GM23338 (cell line): ENCODE results near the gene RIOX2. TPM values are rescaled to one million over a fixed set of nuclear protein-coding genes. Genes with fewer than 3 reads are reported as not detected.

Experiments
- ATAC-seq: fragments of 200-7000 bp; cut with Tn5 transposase; 3 replicates; pipeline ENCODE4 v1.9.1; 2020
- DNase-seq: peaks from one replicate; pipeline ENCODE4 v3.0.0-alpha.2; 2015; ENCODE audit warnings: low spot score
- H2AFZ ChIP-seq: fragments of 200-600 bp; sonication (generic); 2 replicates; pipeline ENCODE4 v1.8.0; 2016; ENCODE audit warnings: antibody characterized with exemption, mild to moderate bottlenecking, moderate library complexity
- H3F3A ChIP-seq: fragments of 200-600 bp; sonication (generic); replicated peaks from 2 replicates; pipeline ENCODE4 v1.8.0; 2017; ENCODE audit warnings: antibody characterized with exemption, mixed run types, low read depth
- H3K27ac ChIP-seq: fragments of 200-600 bp; sonication (generic); 2 replicates; pipeline ENCODE4 v1.6.1; 2016; ENCODE audit warnings: low read depth
- H3K27me3 ChIP-seq: fragments of 200-600 bp; sonication (generic); 2 replicates; pipeline ENCODE4 v1.8.0; 2016; ENCODE audit warnings: mild to moderate bottlenecking, mixed run types, moderate library complexity; ENCODE audit not compliant: insufficient read depth
- H3K36me3 ChIP-seq: fragments of 200-600 bp; sonication (generic); 2 replicates; pipeline ENCODE4 v1.8.0; 2016; ENCODE audit warnings: mild to moderate bottlenecking; ENCODE audit not compliant: insufficient read depth
- H3K4me1 ChIP-seq: fragments of 200-600 bp; sonication (generic); 2 replicates; pipeline ENCODE4 v1.8.0; 2016; ENCODE audit warnings: mild to moderate bottlenecking, moderate library complexity; ENCODE audit not compliant: insufficient read depth
- H3K4me2 ChIP-seq: fragments of 200-600 bp; sonication (generic); 2 replicates; pipeline ENCODE4 v1.7.1; 2017; ENCODE audit warnings: mixed run types
- H3K4me3 ChIP-seq: fragments of 200-600 bp; sonication (generic); 2 replicates; pipeline ENCODE4 v1.6.1; 2016; ENCODE audit warnings: mixed run types
- H3K79me2 ChIP-seq: fragments of 200-600 bp; sonication (generic); replicated peaks from 2 replicates; pipeline ENCODE4 v1.8.0; 2017; ENCODE audit warnings: mild to moderate bottlenecking; ENCODE audit not compliant: insufficient read depth
- H3K9me2 ChIP-seq: fragments of 200-600 bp; sonication (generic); 2 replicates; pipeline ENCODE4 v1.8.0; 2017; ENCODE audit not compliant: insufficient read depth
- H4K20me1 ChIP-seq: fragments of 200-600 bp; sonication (generic); replicated peaks from 2 replicates; pipeline ENCODE4 v1.8.0; 2017; ENCODE audit warnings: mild to moderate bottlenecking; ENCODE audit not compliant: insufficient read depth
- H3K27ac Mint-ChIP-seq: 2 replicates; pipeline ENCODE4 v1.8.0; 2020; ENCODE audit warnings: inconsistent platforms, mild to moderate bottlenecking, moderate library complexity, mixed read lengths
- H3K27me3 Mint-ChIP-seq: 3 replicates; pipeline ENCODE4 v1.8.0; 2022; ENCODE audit warnings: low read depth, mild to moderate bottlenecking, moderate library complexity, mixed read lengths, inconsistent platforms; ENCODE audit not compliant: insufficient read depth, poor library complexity
- H3K36me3 Mint-ChIP-seq: 3 replicates; pipeline ENCODE4 v1.8.0; 2021; ENCODE audit warnings: low read depth, mild to moderate bottlenecking, inconsistent platforms, moderate library complexity, mixed read lengths
- H3K4me1 Mint-ChIP-seq: 3 replicates; pipeline ENCODE4 v1.8.0; 2020; ENCODE audit warnings: mild to moderate bottlenecking, inconsistent platforms, mixed read lengths
- H3K4me3 Mint-ChIP-seq: 3 replicates; pipeline ENCODE4 v1.8.0; 2021; ENCODE audit warnings: moderate library complexity, mild to moderate bottlenecking, inconsistent platforms, mixed read lengths
- H3K9me3 Mint-ChIP-seq: 3 replicates; pipeline ENCODE4 v1.8.0; 2020; ENCODE audit warnings: moderate library complexity, mild to moderate bottlenecking, inconsistent platforms, mixed read lengths
- CREB1 ChIP-seq: fragments of 250-450 bp; sonication (Bioruptor Pico); IDR thresholded peaks from 2 replicates; pipeline ENCODE4 v1.5.0; 2020; ENCODE audit warnings: low read depth, mild to moderate bottlenecking, moderate library complexity
- STAT1 ChIP-seq: IDR thresholded peaks from one replicate; pipeline ENCODE4 v1.6.1; 2016; ENCODE audit warnings: antibody characterized with exemption; ENCODE audit not compliant: unreplicated experiment
- ZNF114 ChIP-seq: fragments of 250-450 bp; sonication (Bioruptor Pico); IDR thresholded peaks from 2 replicates; pipeline ENCODE4 v1.5.0; 2020; ENCODE audit warnings: mild to moderate bottlenecking, moderate library complexity
- polyA plus RNA-seq: library from polyadenylated mRNA; unstranded; fragments of >200 nt; fragmentation: Nextera tagmentation; extraction: Ambion mirVana; gene quantifications from 2 replicates; pipeline ENCODE4 v1.2.1, GENCODE V29; 2016
- total RNA-seq: library from RNA; depleted of rRNA; stranded (reverse); fragments of >200 nt; shearing (Covaris generic); gene quantifications from 2 replicates; pipeline ENCODE4 v1.2.3, GENCODE V29; 2014
- TF ChIP-seq, protein P1 (sequence below): fragments of 250-450 bp; sonication (Bioruptor Pico); IDR thresholded peaks from 2 replicates; pipeline ENCODE4 v1.5.0; 2020; ENCODE audit warnings: mild to moderate bottlenecking, moderate library complexity
- TF ChIP-seq, protein P2 (sequence below), 2 experiments: fragments of 200-600 bp in 1 of 2; sonication (generic) in 1 of 2; conservative IDR thresholded peaks; 2 replicates each; pipeline versions ENCODE4 v1.5.1 to v1.6.1; 2016 to 2017; ENCODE audit warnings: antibody characterized with exemption in 2 of 2, low read depth in 2 of 2, mild to moderate bottlenecking in 2 of 2, moderate library complexity in 1 of 2
- TF ChIP-seq, protein P3 (sequence below): IDR thresholded peaks from 2 replicates; pipeline ENCODE4 v1.6.1; 2016; ENCODE audit warnings: antibody characterized with exemption

The RIOX2 gene
- total and polyA plus RNA-seq, 2 experiments from 2014 or later = 9.0 to 10.7 TPM

DNA sequence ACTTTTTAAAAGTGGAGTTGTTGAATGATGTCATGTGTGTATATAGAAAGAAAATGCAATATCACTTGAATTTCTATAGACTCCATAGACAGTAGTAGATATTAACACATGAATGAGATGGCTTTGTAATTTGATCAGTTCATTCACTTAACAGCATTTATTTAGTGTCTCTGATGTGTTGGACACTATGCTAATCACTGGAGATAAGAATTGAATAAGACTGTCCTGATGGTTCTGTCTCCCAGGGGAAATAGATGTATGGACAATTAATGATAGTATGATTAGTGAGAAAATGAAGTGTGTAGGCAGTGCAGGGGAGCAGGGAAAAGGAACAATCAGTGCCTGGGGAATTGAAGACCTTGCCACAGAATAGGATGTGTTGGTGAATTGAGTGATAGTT is 72.9 kb downstream of the RIOX2 start:
- H3K4me1 Mint-ChIP-seq = peaks cover 30% of the 10 kb centered on the region; the same call in 2 of the 3 replicates
- no peaks in the 10 kb centered on the region for H3K27me3 Mint-ChIP-seq
- no peak for TF ChIP-seq STAT1
- TF ChIP-seq, protein P1, sequence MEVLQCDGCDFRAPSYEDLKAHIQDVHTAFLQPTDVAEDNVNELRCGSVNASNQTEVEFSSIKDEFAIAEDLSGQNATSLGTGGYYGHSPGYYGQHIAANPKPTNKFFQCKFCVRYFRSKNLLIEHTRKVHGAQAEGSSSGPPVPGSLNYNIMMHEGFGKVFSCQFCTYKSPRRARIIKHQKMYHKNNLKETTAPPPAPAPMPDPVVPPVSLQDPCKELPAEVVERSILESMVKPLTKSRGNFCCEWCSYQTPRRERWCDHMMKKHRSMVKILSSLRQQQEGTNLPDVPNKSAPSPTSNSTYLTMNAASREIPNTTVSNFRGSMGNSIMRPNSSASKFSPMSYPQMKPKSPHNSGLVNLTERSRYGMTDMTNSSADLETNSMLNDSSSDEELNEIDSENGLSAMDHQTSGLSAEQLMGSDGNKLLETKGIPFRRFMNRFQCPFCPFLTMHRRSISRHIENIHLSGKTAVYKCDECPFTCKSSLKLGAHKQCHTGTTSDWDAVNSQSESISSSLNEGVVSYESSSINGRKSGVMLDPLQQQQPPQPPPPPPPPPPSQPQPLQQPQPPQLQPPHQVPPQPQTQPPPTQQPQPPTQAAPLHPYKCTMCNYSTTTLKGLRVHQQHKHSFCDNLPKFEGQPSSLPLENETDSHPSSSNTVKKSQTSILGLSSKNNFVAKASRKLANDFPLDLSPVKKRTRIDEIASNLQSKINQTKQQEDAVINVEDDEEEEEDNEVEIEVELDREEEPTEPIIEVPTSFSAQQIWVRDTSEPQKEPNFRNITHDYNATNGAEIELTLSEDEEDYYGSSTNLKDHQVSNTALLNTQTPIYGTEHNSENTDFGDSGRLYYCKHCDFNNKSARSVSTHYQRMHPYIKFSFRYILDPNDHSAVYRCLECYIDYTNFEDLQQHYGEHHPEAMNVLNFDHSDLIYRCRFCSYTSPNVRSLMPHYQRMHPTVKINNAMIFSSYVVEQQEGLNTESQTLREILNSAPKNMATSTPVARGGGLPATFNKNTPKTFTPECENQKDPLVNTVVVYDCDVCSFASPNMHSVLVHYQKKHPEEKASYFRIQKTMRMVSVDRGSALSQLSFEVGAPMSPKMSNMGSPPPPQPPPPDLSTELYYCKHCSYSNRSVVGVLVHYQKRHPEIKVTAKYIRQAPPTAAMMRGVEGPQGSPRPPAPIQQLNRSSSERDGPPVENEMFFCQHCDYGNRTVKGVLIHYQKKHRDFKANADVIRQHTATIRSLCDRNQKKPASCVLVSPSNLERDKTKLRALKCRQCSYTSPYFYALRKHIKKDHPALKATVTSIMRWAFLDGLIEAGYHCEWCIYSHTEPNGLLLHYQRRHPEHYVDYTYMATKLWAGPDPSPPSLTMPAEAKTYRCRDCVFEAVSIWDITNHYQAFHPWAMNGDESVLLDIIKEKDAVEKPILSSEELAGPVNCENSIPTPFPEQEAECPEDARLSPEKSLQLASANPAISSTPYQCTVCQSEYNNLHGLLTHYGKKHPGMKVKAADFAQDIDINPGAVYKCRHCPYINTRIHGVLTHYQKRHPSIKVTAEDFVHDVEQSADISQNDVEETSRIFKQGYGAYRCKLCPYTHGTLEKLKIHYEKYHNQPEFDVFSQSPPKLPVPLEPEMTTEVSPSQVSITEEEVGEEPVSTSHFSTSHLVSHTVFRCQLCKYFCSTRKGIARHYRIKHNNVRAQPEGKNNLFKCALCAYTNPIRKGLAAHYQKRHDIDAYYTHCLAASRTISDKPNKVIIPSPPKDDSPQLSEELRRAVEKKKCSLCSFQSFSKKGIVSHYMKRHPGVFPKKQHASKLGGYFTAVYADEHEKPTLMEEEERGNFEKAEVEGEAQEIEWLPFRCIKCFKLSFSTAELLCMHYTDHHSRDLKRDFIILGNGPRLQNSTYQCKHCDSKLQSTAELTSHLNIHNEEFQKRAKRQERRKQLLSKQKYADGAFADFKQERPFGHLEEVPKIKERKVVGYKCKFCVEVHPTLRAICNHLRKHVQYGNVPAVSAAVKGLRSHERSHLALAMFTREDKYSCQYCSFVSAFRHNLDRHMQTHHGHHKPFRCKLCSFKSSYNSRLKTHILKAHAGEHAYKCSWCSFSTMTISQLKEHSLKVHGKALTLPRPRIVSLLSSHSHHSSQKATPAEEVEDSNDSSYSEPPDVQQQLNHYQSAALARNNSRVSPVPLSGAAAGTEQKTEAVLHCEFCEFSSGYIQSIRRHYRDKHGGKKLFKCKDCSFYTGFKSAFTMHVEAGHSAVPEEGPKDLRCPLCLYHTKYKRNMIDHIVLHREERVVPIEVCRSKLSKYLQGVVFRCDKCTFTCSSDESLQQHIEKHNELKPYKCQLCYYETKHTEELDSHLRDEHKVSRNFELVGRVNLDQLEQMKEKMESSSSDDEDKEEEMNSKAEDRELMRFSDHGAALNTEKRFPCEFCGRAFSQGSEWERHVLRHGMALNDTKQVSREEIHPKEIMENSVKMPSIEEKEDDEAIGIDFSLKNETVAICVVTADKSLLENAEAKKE (CRISPR knock-in tag) = no peak
- TF ChIP-seq ZNF114 = no peak
- Histone ChIP-seq H3K4me2 (no peak overlapping the region), H3K4me3 (no peak overlapping the region), H3K36me3 (no peaks in the 10 kb centered on the region), H3F3A (no peaks in the 10 kb centered on the region), H3K27me3 (no peaks in the 10 kb centered on the region), H3K27ac (no peak overlapping the region), H3K4me1 (peaks cover 20% of the 10 kb centered on the region), H3K9me2 (no peaks in the 10 kb centered on the region), H4K20me1 (no peaks in the 10 kb centered on the region), H2AFZ (no peak overlapping the region), H3K79me2 (no peaks in the 10 kb centered on the region)
- no peak overlapping the region for H3K27ac Mint-ChIP-seq
- H3K9me3 Mint-ChIP-seq = no peaks in the 10 kb centered on the region
- peaks cover under 1% of the 10 kb centered on the region; the same call in 1 of the 3 replicates for H3K36me3 Mint-ChIP-seq
- no peak for DNase-seq
- H3K4me3 Mint-ChIP-seq = no peak overlapping the region
- no peak for ATAC-seq

DNA sequence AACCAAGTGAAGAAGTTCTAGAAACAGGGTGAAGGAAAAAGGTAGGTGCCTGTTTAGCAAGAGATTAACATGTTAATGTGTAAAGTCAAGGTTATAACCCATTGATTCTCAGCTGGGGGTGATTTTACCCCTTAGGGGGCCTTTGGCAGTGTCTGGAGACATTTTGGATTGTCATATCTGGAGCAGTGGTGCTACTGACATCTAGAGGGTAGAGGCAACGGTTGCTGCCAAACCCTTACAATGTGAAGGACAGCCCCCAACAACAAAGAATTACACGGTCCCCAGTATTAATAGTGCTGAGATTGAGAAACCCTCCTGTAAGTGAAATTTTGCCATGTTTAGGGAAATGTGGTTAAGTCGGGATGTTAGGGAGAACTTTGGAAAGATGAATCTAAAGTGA is 75.7 kb downstream of the RIOX2 start:
- H3K79me2 ChIP-seq = no peaks in the 10 kb centered on the region
- Mint-ChIP-seq H3K27me3 (no peaks in the 10 kb centered on the region), H3K27ac (peak overlapping the region; percentile 4; the same call in 1 of the 2 replicates), H3K4me1 (peaks cover 30% of the 10 kb centered on the region; the same call in 2 of the 3 replicates), H3K4me3 (0 out of 3 replicates have a peak overlapping the region, but pooled peaks have one; percentile 4), H3K36me3 (no peaks in the 10 kb centered on the region), H3K9me3 (no peaks in the 10 kb centered on the region)
- H3K36me3 ChIP-seq = no peaks in the 10 kb centered on the region
- no peak overlapping the region for H2AFZ ChIP-seq
- ATAC-seq (peak; percentile 70), DNase-seq (peak; percentile 10)
- no peaks in the 10 kb centered on the region for H4K20me1 ChIP-seq
- H3K9me2 ChIP-seq = no peaks in the 10 kb centered on the region
- no peaks in the 10 kb centered on the region for H3F3A ChIP-seq
- H3K27me3 ChIP-seq = no peaks in the 10 kb centered on the region
- peaks cover 23% of the 10 kb centered on the region for H3K4me1 ChIP-seq
- no peak overlapping the region for H3K27ac ChIP-seq
- H3K4me2 ChIP-seq = peak overlapping the region; percentile 33
- 0 out of 2 replicates have a peak overlapping the region, but pooled peaks have one; percentile 5 for H3K4me3 ChIP-seq
- no peak for TF ChIP-seq STAT1
- TF ChIP-seq, protein P2, sequence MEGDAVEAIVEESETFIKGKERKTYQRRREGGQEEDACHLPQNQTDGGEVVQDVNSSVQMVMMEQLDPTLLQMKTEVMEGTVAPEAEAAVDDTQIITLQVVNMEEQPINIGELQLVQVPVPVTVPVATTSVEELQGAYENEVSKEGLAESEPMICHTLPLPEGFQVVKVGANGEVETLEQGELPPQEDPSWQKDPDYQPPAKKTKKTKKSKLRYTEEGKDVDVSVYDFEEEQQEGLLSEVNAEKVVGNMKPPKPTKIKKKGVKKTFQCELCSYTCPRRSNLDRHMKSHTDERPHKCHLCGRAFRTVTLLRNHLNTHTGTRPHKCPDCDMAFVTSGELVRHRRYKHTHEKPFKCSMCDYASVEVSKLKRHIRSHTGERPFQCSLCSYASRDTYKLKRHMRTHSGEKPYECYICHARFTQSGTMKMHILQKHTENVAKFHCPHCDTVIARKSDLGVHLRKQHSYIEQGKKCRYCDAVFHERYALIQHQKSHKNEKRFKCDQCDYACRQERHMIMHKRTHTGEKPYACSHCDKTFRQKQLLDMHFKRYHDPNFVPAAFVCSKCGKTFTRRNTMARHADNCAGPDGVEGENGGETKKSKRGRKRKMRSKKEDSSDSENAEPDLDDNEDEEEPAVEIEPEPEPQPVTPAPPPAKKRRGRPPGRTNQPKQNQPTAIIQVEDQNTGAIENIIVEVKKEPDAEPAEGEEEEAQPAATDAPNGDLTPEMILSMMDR (conservative IDR thresholded peaks at IDR 0.05; ENCODE audit: low read depth in 2 of 2) = peak in 1 of 2 experiments; percentile 33; a peak in 3 of 4 replicates
- TF ChIP-seq, protein P3, sequence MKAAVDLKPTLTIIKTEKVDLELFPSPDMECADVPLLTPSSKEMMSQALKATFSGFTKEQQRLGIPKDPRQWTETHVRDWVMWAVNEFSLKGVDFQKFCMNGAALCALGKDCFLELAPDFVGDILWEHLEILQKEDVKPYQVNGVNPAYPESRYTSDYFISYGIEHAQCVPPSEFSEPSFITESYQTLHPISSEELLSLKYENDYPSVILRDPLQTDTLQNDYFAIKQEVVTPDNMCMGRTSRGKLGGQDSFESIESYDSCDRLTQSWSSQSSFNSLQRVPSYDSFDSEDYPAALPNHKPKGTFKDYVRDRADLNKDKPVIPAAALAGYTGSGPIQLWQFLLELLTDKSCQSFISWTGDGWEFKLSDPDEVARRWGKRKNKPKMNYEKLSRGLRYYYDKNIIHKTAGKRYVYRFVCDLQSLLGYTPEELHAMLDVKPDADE = no peak
- no peak for TF ChIP-seq CREB1
